Measurements from ENCODE around the gene DENND4C. TPM values are rescaled to one million over a fixed set of nuclear protein-coding genes. Genes with fewer than 3 reads are reported as not detected.

The DENND4C gene
- polyA plus RNA-seq, 2 of the 4 experiments (the other 2 are of a cell fraction), result 17.4 to 44.1 TPM

GRCh38 chr9:19181561-19181960, 48.9 kb upstream of the DENND4C start:
- H3K4me3 ChIP-seq, result no peak overlapping the region
- H3K4me1 ChIP-seq, result peaks cover 39% of the 10 kb centered on the region
- no peak for FAIRE-seq
- no peak for DNase-seq (ENCODE audit: low read depth in 1 of 2, low spot score in 1 of 2)
- H3K4me2 ChIP-seq, result no peak overlapping the region
- 92% methylated on average over 5 of the region's 5 CpGs for WGBS (ENCODE audit: missing lambda C conversion rate)
- peak overlapping the region in 1 of 2 experiments; percentile 90; a peak in 2 of 6 replicates for H3K27ac ChIP-seq
- no peak for ATAC-seq
- H3K9me3 ChIP-seq, result no peaks in the 10 kb centered on the region
- TF ChIP-seq CHD2 (IDR thresholded peaks at IDR 0.05; ENCODE audit: low read length, partially characterized antibody), result no peak
- TF ChIP-seq GATA3 (IDR thresholded peaks at IDR 0.05; ENCODE audit: borderline replicate concordance), result no peak
- no peak for TF ChIP-seq MYC (IDR thresholded peaks at IDR 0.05; ENCODE audit: borderline replicate concordance, low read length)
- TF ChIP-seq SREBF2 (IDR thresholded peaks at IDR 0.05), result no peak
- TF ChIP-seq, protein P1, sequence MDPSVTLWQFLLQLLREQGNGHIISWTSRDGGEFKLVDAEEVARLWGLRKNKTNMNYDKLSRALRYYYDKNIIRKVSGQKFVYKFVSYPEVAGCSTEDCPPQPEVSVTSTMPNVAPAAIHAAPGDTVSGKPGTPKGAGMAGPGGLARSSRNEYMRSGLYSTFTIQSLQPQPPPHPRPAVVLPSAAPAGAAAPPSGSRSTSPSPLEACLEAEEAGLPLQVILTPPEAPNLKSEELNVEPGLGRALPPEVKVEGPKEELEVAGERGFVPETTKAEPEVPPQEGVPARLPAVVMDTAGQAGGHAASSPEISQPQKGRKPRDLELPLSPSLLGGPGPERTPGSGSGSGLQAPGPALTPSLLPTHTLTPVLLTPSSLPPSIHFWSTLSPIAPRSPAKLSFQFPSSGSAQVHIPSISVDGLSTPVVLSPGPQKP (IDR thresholded peaks at IDR 0.05; ENCODE audit: low read depth, low read length), result no peak
- TF ChIP-seq, protein P2, sequence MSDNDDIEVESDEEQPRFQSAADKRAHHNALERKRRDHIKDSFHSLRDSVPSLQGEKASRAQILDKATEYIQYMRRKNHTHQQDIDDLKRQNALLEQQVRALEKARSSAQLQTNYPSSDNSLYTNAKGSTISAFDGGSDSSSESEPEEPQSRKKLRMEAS (IDR thresholded peaks at IDR 0.05), result no peak
- no peak for TF ChIP-seq KDM1A (IDR thresholded peaks at IDR 0.05; ENCODE audit: low read depth)
- no peak for TF ChIP-seq HDAC2 (IDR thresholded peaks at IDR 0.05)
- TF ChIP-seq ESRRA (IDR thresholded peaks at IDR 0.05; ENCODE audit: borderline replicate concordance, low read length), result no peak
- TF ChIP-seq CHD4 (IDR thresholded peaks at IDR 0.05; ENCODE audit: borderline replicate concordance), result no peak
- TF ChIP-seq, protein P3, sequence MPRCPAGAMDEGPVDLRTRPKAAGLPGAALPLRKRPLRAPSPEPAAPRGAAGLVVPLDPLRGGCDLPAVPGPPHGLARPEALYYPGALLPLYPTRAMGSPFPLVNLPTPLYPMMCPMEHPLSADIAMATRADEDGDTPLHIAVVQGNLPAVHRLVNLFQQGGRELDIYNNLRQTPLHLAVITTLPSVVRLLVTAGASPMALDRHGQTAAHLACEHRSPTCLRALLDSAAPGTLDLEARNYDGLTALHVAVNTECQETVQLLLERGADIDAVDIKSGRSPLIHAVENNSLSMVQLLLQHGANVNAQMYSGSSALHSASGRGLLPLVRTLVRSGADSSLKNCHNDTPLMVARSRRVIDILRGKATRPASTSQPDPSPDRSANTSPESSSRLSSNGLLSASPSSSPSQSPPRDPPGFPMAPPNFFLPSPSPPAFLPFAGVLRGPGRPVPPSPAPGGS (IDR thresholded peaks at IDR 0.05), result no peak
- no peak for TF ChIP-seq SMC3 (IDR thresholded peaks at IDR 0.05)
- ChIA-PET POLR2A (no interaction called here), CTCF (interaction anchor here (0.6 to 3.4 kb wide), 3 partner anchors 11 to 133 kb away, joined by 3 to 13 read pairs (median 3); partner anchors contain the start of gene RRAGA)

GRCh38 chr9:19184144-19184917, 46.2 kb upstream of the DENND4C start:
- no peak overlapping the region for H3K4me3 ChIP-seq
- peak overlapping the region; percentile 90 to 91 for H3K27ac ChIP-seq
- FAIRE-seq (peak; percentile 63), DNase-seq (ENCODE audit: low read depth in 1 of 2, low spot score in 1 of 2) (peak; percentile 74 to 86), ATAC-seq (peak; percentile 96 to 99)
- peaks cover 42% of the 10 kb centered on the region for H3K4me1 ChIP-seq
- POLR2A ChIA-PET, result interaction anchor here (0.7 to 1.6 kb wide), 5 partner anchors 10 to 323 kb away, joined by 4 to 5 read pairs (median 4); partner anchors contain the start of genes DENND4C and RRAGA
- peak overlapping the region; percentile 61 for H3K4me2 ChIP-seq
- under 1% methylated on average over 7 of the region's 7 CpGs for WGBS (ENCODE audit: missing lambda C conversion rate)
- H3K9me3 ChIP-seq, result no peaks in the 10 kb centered on the region
- CTCF ChIA-PET, result interaction anchor here (0.5 to 2.6 kb wide), 8 partner anchors 9 to 253 kb away, joined by 3 to 18 read pairs (median 4); partner anchors contain the start of gene RRAGA
- TF ChIP-seq NPAS2 (CRISPR knock-in tag; IDR thresholded peaks at IDR 0.05; ENCODE audit: borderline replicate concordance) (no peak), BHLHE40 (IDR thresholded peaks at IDR 0.05; ENCODE audit: low read depth, low read length) (no peak), CEBPB (IDR thresholded peaks at IDR 0.05) (peak; percentile 68 to 78), RNF2 (IDR thresholded peaks at IDR 0.05; ENCODE audit: borderline replicate concordance, low read depth) (no peak), ZC3H11A (IDR thresholded peaks at IDR 0.05) (no peak), CHD4 (IDR thresholded peaks at IDR 0.05; ENCODE audit: borderline replicate concordance) (no peak), HOXB13 (CRISPR knock-in tag; IDR thresholded peaks at IDR 0.05; ENCODE audit: low read depth) (no peak), FOSB (CRISPR knock-in tag; IDR thresholded peaks at IDR 0.05) (no peak), E2F6 (IDR thresholded peaks at IDR 0.05; ENCODE audit: borderline replicate concordance, low read depth) (no peak), ESRRA (IDR thresholded peaks at IDR 0.05; ENCODE audit: borderline replicate concordance, low read length) (no peak), EP300 (IDR thresholded peaks at IDR 0.05) (peak; percentile 37 to 75; a peak in 2 of 5 replicates), GATA3 (IDR thresholded peaks at IDR 0.05; ENCODE audit: borderline replicate concordance) (no peak), RCOR1 (IDR thresholded peaks at IDR 0.05; ENCODE audit: low read depth, low read length) (no peak), POLR2AphosphoS2 (conservative IDR thresholded peaks at IDR 0.05; ENCODE audit: low read length) (no peak), PHF8 (IDR thresholded peaks at IDR 0.05; ENCODE audit: borderline replicate concordance, low read depth) (no peak), FOXS1 (CRISPR knock-in tag; IDR thresholded peaks at IDR 0.05) (no peak)
- TF ChIP-seq, protein P4, sequence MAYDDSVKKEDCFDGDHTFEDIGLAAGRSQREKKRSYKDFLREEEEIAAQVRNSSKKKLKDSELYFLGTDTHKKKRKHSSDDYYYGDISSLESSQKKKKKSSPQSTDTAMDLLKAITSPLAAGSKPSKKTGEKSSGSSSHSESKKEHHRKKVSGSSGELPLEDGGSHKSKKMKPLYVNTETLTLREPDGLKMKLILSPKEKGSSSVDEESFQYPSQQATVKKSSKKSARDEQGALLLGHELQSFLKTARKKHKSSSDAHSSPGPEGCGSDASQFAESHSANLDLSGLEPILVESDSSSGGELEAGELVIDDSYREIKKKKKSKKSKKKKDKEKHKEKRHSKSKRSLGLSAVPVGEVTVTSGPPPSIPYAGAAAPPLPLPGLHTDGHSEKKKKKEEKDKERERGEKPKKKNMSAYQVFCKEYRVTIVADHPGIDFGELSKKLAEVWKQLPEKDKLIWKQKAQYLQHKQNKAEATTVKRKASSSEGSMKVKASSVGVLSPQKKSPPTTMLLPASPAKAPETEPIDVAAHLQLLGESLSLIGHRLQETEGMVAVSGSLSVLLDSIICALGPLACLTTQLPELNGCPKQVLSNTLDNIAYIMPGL (CRISPR knock-in tag; IDR thresholded peaks at IDR 0.05; ENCODE audit: borderline replicate concordance), result no peak
- TF ChIP-seq, protein P2 (IDR thresholded peaks at IDR 0.05), result peak; percentile 73
- TF ChIP-seq, protein P3 (IDR thresholded peaks at IDR 0.05), result 0 out of 3 replicates have a peak, but pooled peaks have one; percentile 51
- TF ChIP-seq, protein P5, sequence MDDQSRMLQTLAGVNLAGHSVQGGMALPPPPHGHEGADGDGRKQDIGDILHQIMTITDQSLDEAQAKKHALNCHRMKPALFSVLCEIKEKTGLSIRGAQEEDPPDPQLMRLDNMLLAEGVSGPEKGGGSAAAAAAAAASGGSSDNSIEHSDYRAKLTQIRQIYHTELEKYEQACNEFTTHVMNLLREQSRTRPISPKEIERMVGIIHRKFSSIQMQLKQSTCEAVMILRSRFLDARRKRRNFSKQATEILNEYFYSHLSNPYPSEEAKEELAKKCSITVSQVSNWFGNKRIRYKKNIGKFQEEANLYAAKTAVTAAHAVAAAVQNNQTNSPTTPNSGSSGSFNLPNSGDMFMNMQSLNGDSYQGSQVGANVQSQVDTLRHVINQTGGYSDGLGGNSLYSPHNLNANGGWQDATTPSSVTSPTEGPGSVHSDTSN (IDR thresholded peaks at IDR 0.05), result 0 out of 2 replicates have a peak, but pooled peaks have one; percentile 51
